HG02973 (cell line): ENCODE measurements around the gene SREK1IP1.

Experiments
- ATAC-seq: cut with Tn5 transposase; IDR thresholded peaks from one replicate; pipeline ENCODE4 v1.9.1; 2021; ENCODE audit warnings: moderate library complexity; ENCODE audit not compliant: unreplicated experiment

Gene SREK1IP1

GRCh38 chr5:64688391-64688790, 80.1 kb downstream of the SREK1IP1 start:
- no peak for ATAC-seq

GRCh38 chr5:64685866-64686265, 82.6 kb downstream of the SREK1IP1 start:
- ATAC-seq, result no peak

- no peak for ATAC-seq
Observed at GRCh38 chr5:64682608-64683007, 85.9 kb downstream of the SREK1IP1 start.

GRCh38 chr5:64680289-64680688, 88.2 kb downstream of the SREK1IP1 start:
- ATAC-seq, result no peak

- no peak for ATAC-seq
Observed at GRCh38 chr5:64678374-64678773, 90.1 kb downstream of the SREK1IP1 start.

GRCh38 chr5:64671678-64672077, 96.8 kb downstream of the SREK1IP1 start:
- ATAC-seq, result no peak

- ATAC-seq, result no peak
Observed at GRCh38 chr5:64670277-64670676, 98.2 kb downstream of the SREK1IP1 start.
